SK-MEL-5 (cell line): ENCODE measurements around the gene TMEM204. TPM values are rescaled to one million over a fixed set of nuclear protein-coding genes. Genes with fewer than 3 reads are reported as not detected.

Source experiments
- DNase-seq: peaks from one replicate; pipeline ENCODE4 v3.0.0-alpha.2; 2016; ENCODE audit warnings: low read depth, low spot score
- in situ Hi-C: cut with HindIII; loops from 2 replicates; pipeline ENCODE4 v1.10.0; 2016; ENCODE audit warnings: low sequenced_read_pairs, high pct_unique_total_duplicates, low pct_unique_long_range_greater_than_20kb
- total RNA-seq: library from RNA; depleted of rRNA; stranded (reverse); fragments of >200 nt; shearing (Covaris generic); gene quantifications from 2 replicates; pipeline ENCODE4 v1.2.3, GENCODE V29; 2014

Gene TMEM204
- total RNA-seq, 1 experiment from 2014 or later: not detected

- no peak for DNase-seq
- in situ Hi-C loops: no loop called here
These were observed 36.4 kb upstream of the TMEM204 start for GRCh38 chr16:1497014-1497598.

- in situ Hi-C loops: no loop called here
- no peak for DNase-seq
These were observed 34.4 kb upstream of the TMEM204 start for GRCh38 chr16:1498899-1499676.

DNA sequence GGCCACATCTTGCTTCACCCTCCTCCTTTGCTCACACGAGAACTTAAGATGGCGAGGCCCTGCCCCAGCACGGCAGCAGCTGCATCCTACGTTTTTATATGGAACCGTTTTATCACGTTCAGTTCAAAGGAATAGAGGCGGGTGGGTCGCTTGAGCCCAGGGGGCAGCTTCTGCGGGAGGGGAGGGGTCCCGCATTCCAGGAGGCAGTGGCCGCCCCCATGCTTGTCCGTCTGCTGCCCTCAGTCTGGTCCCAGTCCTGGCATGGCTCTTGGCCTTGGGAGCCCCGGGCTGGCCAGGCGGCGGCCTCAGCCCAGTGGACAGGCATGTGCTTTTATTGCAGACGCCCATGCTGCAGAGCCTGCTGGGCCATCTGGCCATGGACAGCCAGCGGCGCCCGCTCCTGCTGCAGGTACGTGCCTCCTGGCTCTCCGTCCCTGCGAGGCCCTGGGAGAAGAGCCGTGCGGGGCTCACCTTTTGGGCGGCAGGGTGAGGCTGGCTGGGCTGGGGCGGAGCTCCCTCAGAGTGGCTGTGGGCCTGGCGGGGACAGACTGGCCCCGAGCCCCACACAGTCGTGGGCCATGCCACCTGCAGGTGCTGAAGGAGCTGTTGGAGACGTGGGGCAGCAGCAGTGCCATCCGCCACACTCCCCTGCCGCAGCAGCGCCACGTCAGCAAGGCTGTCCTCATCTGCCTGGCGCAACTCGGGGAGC is 33.6 kb upstream of the TMEM204 start:
- in situ Hi-C loops: no loop called here
- no peak for DNase-seq

- in situ Hi-C loops: no loop called here
- no peak for DNase-seq
These were observed 32.9 kb upstream of the TMEM204 start for GRCh38 chr16:1500465-1501150.

DNA sequence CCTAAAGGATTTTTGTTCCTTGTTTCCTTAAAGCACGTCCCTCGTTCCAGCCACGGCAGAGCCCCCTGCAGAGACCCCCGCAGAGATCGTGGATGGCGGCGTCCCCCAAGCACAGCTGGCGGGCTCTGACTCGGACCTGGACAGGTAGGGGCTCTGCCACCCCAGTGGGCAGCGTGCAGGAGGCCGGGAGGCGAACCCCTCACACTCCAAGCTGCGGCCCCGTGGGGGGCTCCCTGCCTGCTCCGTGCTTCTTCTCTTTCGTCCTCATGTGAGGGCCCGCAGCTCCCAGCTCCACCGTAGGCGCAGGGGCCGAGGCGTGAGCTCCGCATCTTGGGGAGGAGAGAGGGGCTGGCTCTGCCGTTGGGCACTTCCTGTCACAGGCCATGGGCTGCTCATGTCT is 31.8 kb upstream of the TMEM204 start:
- in situ Hi-C loops: no loop called here
- no peak for DNase-seq

DNA sequence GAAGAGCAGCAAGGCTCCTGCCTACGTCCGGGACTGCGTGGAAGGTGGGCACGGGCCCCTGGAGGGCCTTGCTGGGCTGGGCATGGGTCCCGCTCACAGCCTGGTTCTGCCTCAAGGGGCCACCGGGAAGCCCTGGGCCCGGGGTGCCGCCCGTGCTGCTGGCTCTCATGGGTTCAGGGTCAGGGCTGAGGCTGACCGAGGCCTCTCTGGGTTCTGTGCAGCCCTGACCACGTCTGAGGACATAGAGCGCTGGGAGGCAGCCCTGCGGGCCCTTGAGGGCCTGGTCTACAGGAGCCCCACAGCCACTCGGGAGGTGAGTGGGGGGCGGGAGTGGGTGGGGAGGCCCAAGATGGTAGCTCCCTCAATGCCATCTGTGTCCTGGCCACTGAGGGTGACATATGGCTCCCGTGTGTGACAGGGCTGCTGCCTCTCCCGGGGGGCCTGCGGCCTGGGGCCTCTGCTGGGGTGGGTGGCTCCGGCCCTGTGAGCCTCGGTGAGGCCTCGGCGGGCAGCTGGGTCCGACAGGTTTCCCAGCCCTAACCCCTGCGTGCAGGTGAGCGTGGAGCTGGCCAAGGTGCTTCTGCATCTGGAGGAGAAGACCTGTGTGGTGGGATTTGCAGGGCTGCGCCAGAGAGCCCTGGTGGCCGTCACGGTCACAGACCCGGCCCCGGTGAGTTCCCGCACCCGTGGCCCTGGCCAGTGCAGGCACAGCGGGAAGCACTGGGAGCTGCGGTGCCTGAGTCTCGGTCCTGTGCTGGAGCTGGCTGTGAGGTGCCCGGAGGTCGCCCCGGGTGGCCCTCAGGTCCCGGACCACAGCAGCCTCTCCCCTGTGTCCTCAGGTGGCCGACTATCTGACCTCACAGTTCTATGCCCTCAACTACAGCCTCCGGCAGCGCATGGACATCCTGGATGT is 31.1 kb upstream of the TMEM204 start:
- in situ Hi-C loops: no loop called here
- DNase-seq: no peak

DNA sequence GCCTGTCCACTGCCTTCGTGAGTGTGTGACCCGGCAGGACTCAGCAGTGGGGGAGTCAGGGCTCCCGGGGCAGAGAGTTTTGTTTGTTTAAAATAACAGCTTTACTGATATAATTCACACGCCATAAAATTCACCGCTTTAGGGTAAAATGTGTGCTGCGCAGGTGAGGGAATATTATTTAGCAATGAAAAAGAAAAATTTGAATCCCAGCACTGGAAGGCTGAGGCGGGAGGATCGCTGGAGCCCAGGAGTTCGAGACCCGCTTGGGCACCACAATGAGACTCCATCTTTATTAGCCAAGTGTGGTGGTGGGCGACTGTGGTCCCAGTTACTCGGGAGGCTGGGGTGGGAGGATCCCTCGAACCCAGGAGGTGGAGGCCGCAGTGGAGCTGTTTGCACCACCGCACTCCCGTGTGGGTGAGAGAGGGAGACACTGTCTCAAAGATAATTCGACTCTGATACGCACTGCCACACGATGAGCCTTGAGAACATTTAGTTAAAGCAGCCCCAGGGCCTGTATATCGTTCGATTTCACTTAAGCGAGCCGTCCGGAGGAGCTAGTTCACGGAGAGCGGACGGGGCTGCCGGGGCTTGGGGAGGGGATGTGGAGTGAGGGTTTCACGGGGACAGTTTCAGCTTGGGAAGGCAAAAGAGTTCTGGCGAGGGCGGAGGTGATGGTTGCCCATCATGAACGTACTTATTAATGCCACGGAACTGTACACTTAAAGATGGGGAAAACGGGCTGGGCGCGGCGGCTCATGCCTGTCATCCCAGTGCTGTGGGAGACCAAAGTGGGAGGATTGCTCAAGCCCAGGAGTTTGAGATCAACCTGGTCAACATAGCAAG is 30.1 kb upstream of the TMEM204 start:
- in situ Hi-C loops: no loop called here
- DNase-seq: no peak

DNA sequence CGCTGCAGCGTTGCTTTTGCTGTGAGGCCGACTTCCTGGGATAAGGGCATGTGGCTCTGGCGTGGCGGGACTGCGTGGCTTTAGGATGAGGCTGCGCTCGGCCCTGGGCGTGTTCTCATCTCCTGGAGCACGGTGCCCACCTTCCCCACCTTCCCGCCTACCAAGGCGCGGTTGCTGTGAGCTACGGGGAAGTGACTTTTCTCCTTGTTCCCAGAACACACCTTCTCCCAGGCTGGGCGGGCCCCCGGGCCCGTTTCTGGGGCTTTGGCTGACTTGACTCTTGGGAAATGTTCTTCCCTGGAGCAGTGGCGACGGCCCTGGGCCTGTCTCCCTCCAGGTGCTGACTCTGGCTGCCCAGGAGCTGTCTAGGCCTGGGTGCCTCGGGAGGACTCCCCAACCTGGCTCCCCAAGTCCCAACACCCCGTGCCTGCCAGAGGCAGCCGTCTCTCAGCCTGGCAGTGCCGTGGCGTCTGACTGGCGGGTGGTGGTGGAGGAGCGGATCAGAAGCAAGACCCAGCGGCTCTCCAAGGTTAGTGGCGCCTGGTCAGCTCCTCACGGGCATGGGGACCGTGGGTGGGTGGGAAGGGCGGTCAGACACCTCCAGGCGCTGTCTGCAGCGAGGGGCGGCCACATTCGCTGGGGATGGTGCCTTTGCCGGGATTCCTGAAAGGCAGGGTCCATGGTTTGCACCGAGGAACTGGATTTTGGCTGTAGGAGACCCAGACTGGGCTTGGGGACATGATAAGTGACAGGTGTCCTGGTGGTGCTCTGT is 28.2 kb upstream of the TMEM204 start:
- in situ Hi-C loops: no loop called here
- no peak for DNase-seq

- DNase-seq: no peak
- in situ Hi-C loops: no loop called here
These were observed 27.6 kb upstream of the TMEM204 start for GRCh38 chr16:1505912-1506311.

- in situ Hi-C loops: no loop called here
These were observed 26.8 kb upstream of the TMEM204 start for GRCh38 chr16:1506494-1507213.

DNA sequence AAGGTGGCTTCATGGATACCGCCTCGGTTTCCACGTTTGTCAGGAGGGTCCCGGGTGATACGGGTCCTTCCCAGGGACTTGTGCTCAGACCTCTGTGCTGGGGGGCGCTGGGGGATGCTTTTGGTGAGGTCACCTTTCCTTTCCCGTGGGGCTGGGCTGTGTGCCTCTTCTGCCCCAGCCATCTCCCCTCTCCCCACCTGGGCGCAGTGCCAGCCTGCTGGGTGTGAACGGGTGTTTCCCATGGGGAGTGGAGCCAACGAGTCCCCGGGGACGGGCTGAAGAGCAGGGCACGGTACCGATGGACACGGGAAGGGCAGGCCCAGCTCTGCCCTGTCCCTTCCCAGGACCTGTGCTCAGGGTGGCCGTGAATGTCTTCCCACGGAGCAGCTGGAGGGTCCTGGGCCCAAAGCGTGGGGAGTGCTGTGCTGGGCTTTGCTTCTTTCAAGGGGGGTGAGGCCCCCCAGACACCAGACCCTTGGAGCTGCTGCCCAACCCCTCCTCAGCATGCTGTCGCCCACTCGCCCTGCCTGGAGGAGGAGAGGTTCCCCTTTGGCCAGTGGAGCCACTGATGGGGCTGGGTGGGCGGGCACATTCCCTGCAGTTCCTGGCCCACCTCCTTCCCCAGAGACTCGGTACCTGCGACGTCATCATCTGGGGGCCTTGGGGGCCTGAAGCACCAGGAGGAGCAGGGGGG is 24.8 kb upstream of the TMEM204 start:
- no peak for DNase-seq
- in situ Hi-C loops: no loop called here

More at GRCh38 chr16:1506494-1507213, 26.8 kb upstream of the TMEM204 start:
- DNase-seq: no peak

GRCh38 chr16:1509307-1510221 is 23.9 kb upstream of the TMEM204 start:
- DNase-seq: no peak
- in situ Hi-C loops: no loop called here

GRCh38 chr16:1510272-1510671 is 23.2 kb upstream of the TMEM204 start:
- DNase-seq: no peak
- in situ Hi-C loops: no loop called here

- no peak for DNase-seq
- in situ Hi-C loops: no loop called here
These were observed 22.5 kb upstream of the TMEM204 start for GRCh38 chr16:1510941-1511351.
